Stimulated activated CD8-positive, alpha-beta memory T cell treated with anti-CD3 and anti-CD28 coated beads, Interleukin-15, amount 100 ng/mL, for 1 hour (primary cell): ENCODE results near the gene C6.
"Not testable (repeated sequence)": the region's sequence is repeated elsewhere in the genome, so short reads cannot be mapped to it uniquely, and the experiment has no call there.

Experiments used
- DNase-seq: peaks from one replicate; pipeline ENCODE4 v3.0.0-alpha.2; 2020; ENCODE audit warnings: low read depth

Gene C6

GRCh38 chr5:41199660-41200059 lies 13.7 kb downstream of the C6 start:
- no peak for DNase-seq

GRCh38 chr5:41196197-41196596 lies 17.1 kb downstream of the C6 start:
- no peak for DNase-seq

DNA sequence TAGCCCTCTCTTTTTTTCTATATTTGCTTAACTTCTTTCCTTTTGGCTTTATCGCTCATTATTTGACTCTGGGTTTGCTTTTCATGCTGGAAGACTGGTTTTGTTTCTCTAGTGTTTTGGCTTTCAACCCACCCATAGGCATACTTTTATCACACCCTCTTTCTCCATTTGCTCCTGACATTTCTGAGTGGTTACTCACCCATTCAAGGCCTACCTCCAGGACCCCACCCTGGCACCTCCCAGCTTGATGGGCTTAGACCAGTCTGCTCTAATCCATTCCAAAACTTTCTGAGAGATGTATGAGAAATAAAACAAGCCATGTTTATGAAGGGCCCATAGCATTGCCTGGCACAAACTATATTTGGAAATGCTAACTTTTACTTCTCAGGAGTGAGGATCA lies 18.1 kb downstream of the C6 start:
- DNase-seq, result no peak

DNA sequence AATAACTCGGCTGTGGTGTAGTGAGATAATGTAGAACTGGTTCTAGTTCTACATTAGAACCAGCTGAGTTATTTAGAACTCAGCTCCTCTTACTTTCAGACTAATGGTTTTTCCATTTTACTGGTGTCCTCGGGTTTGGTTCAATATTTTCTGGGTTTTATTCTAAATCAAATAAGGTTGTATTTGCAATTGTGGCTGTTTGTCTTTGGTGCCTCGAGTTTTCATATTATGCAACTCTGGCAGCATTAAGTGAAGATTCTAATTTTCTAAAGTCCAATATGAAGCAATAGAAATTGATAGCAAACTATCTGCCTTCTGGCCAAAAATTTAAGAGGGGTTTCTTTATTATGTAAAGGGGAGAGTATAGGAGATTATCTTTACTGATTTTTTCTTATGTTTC lies 19.0 kb downstream of the C6 start:
- no peak for DNase-seq

GRCh38 chr5:41193456-41194205 lies 19.7 kb downstream of the C6 start:
- no peak for DNase-seq

- no peak for DNase-seq
Measured at GRCh38 chr5:41191249-41191648, 22.1 kb downstream of the C6 start.

GRCh38 chr5:41186143-41186542 lies 27.2 kb downstream of the C6 start:
- DNase-seq, result no peak

- DNase-seq, result not testable (repeated sequence)
Measured at GRCh38 chr5:41183331-41183730, 30.0 kb downstream of the C6 start.

DNA sequence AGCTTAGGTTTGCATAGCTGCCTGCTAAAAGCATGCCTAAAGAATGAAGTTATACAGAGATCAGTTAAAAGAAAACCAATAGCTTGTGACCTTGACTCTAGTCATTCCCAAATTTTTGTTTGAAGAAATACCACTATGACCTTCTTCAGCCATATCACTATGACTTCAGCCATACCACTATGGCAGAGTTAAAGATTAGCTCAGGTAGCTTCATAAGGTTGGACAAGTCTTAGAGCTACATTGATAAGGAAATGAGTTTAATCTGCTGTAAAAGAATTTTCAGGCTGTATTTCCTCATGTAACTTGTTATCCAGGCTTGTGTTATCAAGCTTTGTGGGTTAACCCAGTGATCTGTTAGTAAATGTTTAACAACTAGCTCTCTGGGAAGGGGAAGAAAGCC lies 30.7 kb downstream of the C6 start:
- DNase-seq, result no peak

DNA sequence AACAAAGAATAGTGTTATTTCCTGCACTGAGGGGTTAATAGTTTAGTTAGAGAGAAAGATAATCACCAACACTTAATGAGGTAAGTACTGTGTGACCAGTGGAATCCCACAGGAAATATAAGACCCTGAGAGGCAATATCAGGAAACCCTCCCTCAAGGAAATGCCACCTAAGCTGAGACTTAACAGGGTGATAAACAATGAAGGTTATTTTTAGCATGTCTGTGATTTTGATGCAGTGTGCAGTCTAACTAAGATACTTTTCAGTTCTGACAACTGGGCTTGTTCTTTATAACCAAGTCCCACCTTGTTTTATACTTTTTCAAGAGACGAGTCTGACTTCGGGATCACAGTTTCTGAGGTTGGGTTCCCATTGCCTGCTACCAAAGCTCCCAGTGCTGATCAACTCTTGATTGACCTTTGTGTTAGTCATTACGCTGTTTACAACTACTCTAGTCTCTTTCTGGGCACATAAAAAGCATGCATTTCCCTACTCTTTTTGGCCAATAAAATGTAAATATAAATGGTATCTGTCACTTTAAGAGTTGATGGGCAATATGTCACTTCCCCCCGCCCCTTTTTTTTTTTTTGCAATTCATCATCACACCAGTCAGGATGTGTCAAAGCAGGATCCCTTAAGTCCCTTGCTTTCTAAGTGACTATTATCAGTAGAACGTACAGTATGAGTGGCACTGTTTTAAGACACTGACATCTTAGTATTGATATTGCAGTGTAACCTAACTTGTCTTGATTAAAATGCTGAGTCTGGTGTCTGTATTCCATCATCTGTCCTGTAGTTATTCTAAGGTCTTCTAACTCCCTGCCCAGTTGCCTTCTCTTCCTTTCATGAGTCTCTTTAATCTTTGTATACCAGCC lies 31.4 kb downstream of the C6 start:
- no peak for DNase-seq

DNA sequence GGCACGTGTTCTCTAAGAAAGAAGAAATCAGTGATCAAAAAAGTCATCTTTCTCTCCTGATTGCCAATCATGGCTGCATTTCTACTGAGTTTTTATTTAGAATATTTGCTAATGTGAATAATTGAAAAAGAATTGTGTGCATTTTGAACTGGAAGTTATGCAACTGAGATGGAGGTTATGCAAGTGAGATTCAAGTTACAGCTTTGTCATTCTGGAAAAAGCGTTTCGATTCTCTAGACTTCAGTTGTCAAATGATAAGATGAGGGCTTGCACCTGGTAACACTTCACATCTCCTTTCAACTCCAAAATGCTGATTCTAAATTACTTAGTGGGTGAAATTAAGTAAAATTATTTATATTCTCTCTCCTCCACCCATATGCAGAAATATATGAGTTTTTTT lies 36.4 kb downstream of the C6 start:
- no peak for DNase-seq

DNA sequence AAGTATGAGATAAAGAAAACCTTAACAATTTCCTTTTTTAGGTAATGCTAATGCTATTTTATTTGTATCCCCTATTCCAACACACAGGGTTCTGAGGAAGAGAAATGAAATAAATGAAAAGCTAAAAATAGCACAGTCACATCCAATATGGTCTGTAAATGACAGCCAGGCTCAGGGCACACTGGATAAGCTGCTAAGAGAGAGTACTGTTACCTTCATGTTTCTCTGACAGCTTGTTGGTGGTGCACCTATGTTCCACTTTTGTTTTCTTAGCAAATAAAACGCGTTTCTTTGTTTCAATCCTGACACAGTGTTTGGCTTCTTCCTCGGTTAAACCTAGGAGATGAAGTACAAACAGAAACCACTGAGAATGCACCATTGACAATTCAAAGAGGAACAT lies 41.3 kb downstream of the C6 start:
- DNase-seq, result no peak

GRCh38 chr5:41161271-41161670 lies 52.1 kb downstream of the C6 start:
- DNase-seq, result no peak

DNA sequence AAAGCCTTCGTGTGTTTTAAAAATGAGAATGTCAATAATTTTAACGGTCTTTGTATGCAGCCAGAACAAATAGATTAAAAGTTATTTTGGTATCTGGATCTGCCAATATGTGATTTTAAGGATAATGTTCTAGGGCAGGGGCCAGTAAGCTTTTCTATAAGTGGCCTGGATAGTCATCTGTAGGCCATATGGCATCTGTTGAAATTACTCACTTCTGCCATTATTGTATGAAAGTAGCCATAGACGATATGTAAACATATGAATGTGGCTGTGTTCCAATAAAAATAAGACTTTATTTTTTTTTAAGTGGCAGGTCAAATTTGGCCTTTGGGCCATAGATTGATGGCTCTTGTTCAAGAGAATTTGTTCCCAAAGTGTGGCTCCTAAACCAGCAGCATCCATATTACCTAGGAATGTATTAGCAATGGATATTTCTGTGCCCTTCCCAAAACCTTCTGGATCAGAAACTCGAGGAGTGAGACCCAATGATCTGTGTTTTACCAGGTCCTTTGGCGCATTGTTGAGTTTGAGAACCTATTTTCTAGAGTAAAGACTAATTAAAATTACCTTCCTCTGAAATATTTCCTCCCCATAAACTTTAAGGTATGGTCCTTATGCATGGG lies 55.9 kb downstream of the C6 start:
- no peak for DNase-seq

DNA sequence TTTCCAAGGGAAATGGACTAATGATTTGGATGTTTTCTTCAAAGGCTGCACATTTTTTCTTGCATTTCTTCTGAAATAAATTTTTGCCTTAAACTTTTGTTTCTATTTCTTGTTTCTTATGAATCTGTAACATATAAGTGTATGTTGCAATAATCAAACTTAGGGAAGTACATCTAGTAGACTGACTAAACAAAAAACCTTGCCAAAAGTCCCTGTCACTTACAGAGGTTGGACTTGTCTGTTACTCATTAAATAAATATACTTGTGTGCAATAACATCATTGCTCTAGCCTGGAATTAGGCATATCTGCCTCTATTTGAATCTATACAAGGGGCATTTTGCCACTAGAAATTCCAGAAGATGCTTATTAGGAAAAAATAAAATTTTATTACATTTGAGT lies 56.6 kb downstream of the C6 start:
- DNase-seq, result no peak

- DNase-seq, result no peak
Measured at GRCh38 chr5:41154491-41154890, 58.8 kb downstream of the C6 start.

- no peak for DNase-seq
Measured at GRCh38 chr5:41151564-41151963, 61.8 kb downstream of the C6 start.

DNA sequence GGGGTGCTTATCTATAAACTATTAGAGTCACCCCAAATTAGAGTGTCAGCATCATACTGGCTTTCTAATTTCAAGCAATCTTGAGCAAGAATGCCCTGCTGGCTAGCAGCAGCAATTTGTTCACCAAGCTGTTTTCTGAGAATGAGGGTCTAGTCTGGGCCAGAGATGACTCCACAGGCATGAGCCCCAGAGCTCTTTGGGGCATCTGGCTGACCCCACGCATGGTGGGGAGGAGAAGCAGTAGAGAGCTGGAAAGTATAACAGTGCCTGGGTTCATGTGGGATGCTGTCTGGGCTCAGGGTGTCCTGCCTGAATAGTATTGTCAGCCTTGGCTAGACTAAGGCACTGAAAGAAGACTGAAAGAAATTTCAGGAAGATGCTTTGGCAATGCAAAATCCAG lies 64.9 kb downstream of the C6 start:
- no peak for DNase-seq

DNA sequence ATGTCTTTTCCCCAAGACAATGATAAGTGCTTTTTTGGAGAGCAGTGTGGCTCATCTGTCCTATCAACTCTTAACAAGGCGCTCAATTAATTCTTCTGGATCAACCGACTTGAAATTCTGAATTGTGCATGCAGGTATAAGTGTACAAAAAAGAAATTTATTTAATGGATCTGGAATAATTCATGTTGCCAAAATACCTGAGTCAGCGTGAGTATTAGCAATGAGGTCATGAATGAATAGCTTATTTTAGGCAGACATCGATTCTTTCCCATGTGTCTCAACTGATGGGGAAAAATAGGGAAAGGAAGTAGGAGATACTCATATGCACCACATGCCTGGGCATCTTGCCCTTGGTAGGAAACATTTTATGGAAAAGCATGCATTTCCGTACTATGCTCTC lies 68.0 kb downstream of the C6 start:
- DNase-seq, result no peak

GRCh38 chr5:41143131-41143901 lies 70.0 kb downstream of the C6 start:
- no peak for DNase-seq

- no peak for DNase-seq
Measured at GRCh38 chr5:41127967-41128690, 85.2 kb downstream of the C6 start.

DNA sequence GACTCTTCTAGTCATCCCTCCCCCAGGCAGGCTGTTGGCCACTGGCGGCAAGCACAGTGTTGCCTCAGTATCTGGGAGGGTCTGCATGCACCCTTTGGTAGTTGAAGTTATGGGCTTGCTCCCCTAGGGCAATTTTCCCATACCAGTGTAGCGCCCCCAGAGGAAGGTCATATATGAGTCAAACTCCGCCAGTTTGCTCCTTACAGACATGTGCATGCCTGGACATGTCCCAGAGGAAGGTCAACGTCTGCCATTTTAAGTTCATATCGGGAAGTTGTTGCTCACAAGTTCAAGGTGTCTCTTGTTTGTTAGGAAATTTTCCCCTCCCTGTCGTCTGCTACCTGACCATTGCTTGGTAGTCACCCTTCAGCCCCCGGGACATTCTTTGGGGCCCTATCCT lies 90.9 kb downstream of the C6 start:
- DNase-seq, result no peak
